IPS-11a (cell line): ENCODE results near the gene CDC23.
"Not testable (repeated sequence)": the region's sequence is repeated elsewhere in the genome, so short reads cannot be mapped to it uniquely, and the experiment has no call there.

Experiments used
- H3K4me3 ChIP-seq: one replicate; pipeline ENCODE4 v1.5.1; 2013; ENCODE audit warnings: low read depth, low read length, control low read depth

The CDC23 gene

GRCh38 chr5:138148811-138149210 lies 64.3 kb downstream of the CDC23 start:
- H3K4me3 ChIP-seq: no peak overlapping the region

DNA sequence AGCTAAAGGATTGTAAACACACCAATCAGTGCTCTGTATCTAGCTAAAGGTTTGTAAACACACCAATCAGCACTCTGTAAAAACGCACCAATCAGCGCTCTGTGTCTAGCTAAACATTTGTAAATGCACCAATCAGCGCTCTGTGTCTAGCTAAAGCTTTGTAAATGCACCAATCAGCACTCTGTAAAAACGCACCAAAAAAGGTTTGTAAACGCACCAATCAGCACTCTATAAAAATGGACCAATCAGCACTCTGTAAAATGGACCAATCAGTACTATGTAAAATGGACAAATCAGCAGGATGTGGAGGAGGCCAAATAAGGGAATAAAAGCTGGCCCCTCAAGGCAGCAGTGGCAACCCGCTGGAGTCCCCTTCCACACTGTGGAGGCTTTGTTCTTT lies 69.5 kb downstream of the CDC23 start:
- not testable (repeated sequence) for H3K4me3 ChIP-seq

DNA sequence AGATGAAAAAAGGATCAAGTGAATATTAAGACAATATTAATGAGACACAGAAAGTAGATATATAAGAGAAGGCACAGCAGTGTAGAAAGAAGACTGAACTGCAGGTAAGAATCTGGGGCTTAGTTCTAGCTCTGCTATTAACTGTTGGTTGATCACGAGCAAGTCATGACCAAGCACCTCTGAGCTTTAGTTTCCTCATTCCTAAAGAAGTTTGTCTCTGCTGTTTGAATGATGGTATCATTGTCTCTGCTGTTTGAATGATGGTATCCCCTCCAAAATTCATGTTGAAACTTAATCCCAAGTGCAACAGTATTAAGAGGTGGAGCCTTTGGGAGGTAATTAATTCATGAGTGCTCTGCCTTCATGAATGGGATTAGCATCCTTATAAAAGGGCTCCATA lies 71.4 kb downstream of the CDC23 start:
- no peak overlapping the region for H3K4me3 ChIP-seq

GRCh38 chr5:138140268-138140667 lies 72.9 kb downstream of the CDC23 start:
- H3K4me3 ChIP-seq: no peak overlapping the region

DNA sequence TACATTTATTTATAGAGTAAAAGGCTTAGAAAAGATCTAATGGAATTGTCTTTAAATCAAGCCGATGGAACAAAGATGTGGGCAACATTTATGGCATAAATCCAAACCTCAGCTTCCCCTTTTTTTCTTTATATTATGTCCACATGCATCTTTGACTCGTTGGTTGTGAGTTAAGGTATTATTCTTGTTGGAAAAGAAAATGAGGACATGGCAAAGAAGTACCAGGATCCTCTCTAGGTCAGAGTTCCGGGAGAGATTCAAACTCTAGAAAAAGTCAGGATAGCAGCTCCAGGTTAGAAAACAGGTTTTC lies 73.4 kb downstream of the CDC23 start:
- no peak overlapping the region for H3K4me3 ChIP-seq

DNA sequence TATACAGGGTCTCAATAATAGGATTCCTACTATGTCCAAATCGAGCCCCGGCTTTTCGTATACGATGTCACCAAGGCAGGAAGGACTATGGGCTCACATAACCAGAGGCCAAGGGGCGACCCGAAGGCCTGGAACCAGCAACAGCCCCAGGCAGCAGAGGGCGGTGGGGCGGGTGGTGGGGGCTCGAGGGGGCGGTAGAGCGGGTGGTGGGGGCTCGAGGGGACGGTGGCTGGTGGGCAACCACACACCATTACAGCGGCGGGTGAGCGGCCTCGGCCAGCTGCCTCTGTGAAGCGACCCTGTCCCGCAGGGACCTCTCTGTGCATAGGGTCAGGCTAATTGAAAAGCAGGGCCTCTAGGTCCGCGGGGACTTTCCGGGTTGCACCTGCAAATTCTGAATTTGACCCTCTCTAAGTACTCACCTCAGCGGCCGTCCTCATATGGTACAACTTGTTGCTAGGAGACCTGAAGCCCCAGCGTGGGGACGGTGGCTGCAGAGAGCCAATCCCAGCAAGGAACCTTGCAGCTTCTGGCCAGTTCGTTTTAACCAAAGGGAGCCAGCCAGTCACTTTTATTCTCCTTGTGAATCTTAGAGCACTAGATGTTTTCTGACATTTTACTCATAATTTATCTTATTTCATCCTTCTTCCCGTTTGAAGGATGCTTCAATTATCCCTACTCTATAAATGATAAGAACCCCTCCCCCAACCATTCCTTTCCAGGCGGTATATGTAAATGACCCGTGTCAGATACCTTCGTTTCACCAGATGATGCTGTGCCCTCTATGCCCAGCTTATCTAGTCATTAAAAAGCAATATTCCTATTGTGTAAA lies 74.0 kb downstream of the CDC23 start, which contains the start of gene NME5:
NME5 (minus strand) TSS at position 480 of the 832 bp plus-strand sequence. CDS start 648 bp downstream, outside the sequence.
- peak within 1 kb of the TSS; percentile 60 for H3K4me3 ChIP-seq
